RCC 7860 (cell line): ENCODE measurements around the gene MAP3K19.
"Not testable (repeated sequence)": the region's sequence is repeated elsewhere in the genome, so short reads cannot be mapped to it uniquely, and the experiment has no call there.

Experiments used
- DNase-seq: peaks from one replicate; pipeline ENCODE4 v3.0.0-alpha.2; 2015; ENCODE audit warnings: low spot score
- FAIRE-seq: peaks from 2 replicates; lab custom pipeline; 2012; peaks lifted over from hg19 to GRCh38; lab: Jason Lieb, UNC

MAP3K19 gene

DNA sequence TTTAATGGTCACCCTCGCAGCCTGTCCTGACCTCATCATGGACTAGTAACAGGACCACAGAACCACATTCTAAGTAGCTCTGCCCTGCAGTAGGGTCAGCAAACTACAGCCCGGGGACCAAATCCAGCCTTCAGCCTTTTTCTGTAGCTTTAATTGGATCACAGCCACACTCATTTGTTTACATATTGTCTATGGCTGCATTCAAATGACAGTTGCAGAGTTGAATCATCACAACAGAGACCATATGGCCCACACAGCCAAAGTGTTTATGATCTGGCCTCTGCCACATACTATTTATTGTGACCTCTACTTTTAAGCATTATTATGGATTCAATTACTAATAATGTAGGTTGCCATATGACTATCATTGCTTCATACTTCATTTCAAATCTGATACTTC lies 47.7 kb downstream of the MAP3K19 start:
- no peak for DNase-seq
- no peak for FAIRE-seq

DNA sequence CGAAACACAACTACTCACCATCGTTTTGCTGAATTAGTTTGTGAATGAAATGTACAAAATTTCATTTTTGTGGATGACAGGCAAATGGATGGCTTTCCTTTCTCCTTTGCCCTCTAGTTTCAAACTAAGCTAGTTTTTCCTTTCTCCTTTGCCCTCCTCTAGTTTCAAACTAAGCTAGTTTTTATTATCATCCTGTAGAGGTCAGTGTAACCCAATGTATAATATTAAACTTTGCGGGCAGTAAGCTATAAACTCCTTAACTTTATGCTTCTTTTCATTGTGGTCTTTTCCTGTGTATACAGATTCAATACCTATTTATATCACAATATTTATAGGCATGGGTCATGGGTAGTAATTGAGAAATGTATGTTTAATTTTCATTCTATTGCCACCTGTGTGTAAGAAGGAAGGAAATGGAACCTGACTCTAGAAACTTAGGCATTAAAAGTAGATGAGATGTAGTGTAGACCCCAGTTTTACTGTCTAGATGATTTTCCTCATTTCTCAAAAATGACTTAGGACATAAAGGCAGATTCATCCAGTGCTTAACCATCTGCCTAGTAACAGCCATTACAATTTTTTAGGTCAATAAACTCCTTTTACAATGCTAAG lies 58.1 kb downstream of the MAP3K19 start:
- FAIRE-seq (peak; percentile 79), DNase-seq (peak; percentile 53)

DNA sequence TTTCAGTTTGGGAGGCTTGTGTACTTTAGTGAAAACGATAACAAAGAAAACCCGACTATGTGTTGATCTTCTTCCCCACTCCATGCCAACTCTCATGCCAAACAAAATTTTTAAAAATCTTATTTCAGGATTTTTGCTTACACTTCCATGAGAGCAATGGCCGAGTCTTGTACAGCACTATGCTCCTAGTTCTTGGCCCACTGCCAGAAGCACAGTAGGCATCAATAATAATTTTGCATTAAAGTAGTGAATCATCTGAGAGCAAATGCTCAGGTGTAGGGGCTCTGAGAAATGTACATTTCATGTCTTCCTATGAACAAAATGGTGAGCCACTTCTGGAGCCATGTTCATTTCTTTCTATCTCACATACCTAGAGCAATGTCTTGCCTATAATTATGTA lies 62.2 kb downstream of the MAP3K19 start:
- DNase-seq (no peak), FAIRE-seq (no peak)

DNA sequence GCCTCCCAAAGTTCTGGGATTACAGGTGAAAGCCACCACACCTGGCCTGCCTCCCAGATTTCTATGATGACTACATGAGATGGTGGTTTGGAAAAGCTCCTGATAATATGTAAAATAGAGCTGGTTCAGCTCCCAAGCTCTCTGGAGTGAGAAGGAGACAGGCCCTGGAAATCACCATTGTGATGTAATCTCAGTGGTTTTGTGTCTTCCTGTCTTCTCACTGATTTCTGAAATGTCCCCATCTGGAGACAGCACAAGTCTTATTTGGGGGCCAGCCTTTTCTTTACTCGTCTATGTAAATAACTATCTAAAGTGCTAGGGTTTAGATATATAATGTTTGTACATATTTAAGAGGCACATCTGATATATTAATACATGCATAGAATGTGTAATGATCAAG lies 64.6 kb downstream of the MAP3K19 start:
- FAIRE-seq: no peak
- DNase-seq: no peak

DNA sequence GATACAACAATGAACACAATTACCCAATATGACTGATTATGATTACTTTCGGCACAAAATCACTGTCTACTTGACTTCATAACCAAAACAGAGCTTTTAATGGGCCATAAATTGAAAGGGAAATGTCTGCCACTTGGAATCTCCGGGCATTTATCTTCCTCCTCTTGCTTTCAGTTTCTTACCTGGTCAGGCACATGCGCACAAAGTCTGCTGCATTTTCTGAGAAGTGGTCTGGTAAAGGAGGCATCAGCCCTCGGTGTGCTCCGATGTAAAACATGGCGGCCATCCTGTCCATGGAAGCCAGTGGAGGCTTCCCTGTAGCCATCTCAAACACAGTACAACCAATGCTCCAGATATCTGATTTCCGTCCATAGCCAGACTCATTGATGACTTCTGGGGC lies 66.6 kb downstream of the MAP3K19 start:
- no peak for FAIRE-seq

DNA sequence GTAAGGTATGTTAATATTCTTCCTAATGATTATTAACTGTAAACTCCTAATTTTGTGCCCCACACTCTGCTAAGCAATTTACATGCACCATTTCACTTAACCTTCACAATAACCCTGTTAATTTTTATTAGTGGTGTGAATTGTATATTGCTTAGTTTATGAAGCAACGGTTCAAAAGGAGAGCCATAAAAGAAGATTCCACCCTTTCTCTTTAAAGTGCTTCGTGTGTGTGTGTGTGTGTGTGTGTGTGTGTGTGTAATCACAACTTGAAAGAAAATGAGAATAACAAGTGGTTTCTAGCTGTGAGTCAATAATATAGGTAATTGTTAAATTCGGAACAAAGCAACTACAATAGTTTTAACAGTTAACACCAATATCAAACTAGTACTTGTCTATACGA lies 68.0 kb downstream of the MAP3K19 start:
- FAIRE-seq (no peak), DNase-seq (no peak)

More for the DNA sequence above, 66.6 kb downstream of the MAP3K19 start:
- DNase-seq: no peak

DNA sequence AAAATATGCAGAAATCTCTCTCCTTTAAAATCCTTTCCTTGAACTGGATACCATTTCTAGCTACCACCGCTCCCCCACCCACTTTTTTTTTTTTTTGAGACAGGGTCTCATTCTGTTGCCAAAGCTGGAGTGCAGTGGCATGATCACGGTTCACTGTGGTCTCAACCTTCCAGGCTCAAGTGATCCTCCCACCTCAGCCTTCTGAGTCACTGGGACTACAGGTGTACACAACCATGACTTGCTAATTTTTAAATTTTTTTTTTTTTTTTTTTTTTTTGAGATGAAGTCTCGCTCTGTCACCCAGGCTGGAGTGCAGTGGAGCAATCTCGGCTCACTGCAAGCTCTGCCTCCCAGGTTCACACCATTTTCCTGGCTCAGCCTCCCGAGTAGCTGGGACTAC lies 70.1 kb downstream of the MAP3K19 start:
- not testable (repeated sequence) for DNase-seq, FAIRE-seq

DNA sequence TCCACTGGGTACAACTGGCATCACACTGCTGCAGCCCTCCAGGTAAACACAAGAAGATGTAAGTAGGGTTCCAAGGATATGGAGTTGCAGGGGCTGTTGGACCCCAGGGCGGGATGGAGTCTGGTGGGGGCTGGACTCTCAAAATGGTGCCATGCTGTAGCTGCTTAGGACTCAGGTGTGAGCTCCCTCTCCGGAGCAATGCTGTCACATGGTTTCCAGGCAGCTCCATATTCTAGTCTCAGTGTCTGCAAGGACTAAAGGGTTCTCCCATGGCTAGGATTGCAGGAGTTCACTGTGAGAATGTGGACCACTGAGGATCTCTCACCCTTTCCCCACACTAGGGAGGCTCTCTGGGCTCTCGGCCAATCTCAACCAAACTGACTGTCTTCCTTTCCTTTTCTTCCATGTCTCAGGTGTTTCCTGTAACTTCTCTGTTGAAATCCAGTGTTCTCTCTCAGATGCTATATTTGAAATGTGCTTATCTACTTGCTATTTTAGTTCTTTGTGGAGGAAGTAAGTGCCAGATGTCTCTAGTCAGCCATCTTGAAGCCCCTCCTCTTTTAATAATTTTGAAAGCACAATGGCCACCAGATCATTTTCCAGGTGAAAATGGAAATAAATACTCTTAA lies 71.1 kb downstream of the MAP3K19 start:
- no peak for FAIRE-seq
- no peak for DNase-seq

DNA sequence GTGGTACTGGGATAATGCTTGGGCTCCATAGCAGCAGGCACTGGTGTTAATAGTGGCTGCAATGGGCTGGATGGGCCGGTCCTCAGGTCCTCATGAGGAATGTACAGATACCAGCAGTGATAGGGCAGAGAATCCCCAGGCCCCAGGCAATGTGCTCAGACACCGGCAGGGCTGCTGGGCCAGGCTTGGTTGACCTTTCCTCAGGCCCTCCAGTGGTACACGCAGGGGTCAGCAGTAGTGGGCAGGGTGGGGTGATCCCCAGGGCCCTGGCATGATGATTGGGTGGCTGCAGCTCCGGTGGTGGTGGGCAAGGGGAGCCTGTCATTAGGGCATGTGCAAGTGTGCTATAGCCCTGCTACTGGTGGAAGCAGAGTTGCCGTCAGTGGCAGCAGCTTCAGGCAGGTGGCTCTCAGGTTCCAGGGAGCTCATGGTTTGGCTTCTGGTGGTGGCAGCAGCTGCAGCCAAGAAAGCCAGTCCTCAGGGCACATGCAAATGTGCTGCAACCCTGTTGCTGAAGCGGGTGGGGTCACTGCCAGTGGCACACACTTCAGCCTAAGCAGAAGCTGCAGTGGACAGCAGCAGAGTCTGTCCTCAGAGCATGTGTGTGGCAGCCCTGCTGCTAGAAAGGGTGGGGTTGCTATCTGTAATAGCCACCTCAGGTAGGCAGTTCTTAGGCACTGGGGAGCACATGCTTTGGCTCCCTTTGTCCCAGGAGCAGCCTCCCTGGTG lies 71.8 kb downstream of the MAP3K19 start:
- FAIRE-seq (no peak), DNase-seq (no peak)

DNA sequence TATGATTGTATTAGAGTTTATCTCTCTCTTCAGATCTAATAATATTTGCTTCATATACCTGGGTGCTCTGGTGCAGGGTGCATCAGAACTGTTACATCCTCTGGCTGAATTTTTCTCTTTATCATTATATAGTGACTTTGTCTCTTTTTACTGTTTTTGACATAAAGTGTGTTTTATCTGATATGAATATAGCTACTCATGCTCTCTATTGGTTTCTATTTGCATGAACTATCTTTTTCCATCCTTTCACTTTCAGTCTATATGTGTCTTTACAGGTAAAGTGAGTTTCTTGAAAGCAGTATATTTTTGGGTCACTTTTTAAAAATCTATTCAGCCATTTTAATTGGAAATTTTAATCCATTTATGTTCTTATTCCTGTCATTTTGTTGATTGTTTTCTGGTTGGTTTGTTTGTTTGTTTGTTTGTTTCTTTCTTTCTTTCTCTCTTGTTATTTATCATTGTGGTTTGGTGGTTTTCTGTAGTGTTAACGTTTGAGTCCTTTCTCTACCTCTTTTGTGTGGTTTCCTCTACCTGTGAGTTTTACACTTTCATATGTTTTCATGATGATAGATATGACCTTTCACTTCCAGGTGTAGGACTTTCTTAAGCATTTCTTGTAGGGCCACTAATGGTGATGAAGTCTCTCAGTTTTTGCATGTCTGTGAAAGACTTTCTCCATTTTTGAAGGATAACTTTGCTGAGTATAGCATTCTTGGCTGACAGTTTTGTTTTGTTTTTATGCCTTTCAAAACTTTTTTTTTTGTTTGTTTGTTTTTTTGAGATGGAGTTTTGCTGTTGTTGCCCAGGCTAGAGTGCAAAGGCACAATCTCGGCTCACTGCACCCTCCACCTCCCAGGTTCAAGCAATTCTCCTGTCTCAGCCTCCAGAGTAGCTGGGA lies 73.8 kb downstream of the MAP3K19 start:
- DNase-seq (no peak), FAIRE-seq (no peak)

DNA sequence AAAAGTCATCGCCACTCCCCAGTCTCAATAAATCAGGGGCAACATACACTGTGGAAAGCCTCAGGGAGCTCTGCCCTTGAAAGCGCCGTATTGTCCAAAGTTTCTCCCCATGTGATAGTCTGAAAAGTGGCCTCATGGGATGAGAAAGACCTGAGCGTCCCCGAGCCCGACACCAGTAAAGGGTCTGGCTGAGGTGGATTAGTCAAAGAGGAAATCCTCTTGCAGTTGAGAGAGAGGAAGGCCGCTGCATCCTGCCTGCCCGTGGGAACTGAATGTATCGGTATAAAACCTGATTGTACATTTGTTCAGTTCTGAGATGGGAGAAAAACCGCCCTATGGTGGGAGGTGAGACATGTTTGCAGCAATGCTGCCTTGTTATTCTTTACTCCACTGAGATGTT lies 80.1 kb downstream of the MAP3K19 start:
- DNase-seq, FAIRE-seq: not testable (repeated sequence)

DNA sequence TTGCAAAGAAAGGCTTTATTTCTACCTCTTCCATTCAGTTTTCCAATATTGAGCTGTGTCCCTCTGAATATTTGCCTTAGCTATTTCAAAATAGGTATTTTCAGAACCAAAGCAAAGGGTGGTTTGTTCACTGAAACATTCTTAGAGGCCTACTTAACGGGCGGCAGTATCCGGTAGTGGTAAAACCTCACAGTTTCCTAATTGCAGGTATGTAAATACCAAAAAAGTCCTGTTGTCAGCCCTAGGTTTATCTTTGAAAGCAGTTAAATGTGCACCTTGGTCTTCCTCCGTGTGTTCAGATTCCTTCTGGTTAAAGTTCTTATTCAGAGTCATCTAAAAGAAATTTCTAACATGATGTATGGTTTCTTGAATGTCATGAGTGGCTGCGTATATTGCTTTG lies 89.8 kb downstream of the MAP3K19 start:
- DNase-seq (no peak), FAIRE-seq (no peak)

DNA sequence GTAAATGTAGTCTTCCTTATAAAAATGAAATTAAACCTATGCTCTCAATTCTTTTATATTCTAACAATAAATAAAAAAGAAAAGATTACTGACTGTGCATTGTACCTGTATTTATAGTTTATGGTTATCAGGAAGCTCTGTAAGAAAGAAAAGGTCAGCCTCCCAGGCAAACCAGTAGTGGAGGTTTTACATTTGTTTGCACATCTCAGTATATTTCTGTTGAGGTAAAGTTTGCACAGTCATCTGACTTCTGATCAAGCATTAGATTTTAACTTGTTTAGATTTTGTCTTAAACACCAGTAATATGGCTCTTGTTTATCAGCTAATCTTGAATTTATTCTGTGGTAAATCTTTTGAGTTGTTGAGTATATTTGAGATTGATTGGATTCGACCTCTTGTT lies 91.5 kb downstream of the MAP3K19 start:
- no peak for FAIRE-seq
- DNase-seq: no peak

DNA sequence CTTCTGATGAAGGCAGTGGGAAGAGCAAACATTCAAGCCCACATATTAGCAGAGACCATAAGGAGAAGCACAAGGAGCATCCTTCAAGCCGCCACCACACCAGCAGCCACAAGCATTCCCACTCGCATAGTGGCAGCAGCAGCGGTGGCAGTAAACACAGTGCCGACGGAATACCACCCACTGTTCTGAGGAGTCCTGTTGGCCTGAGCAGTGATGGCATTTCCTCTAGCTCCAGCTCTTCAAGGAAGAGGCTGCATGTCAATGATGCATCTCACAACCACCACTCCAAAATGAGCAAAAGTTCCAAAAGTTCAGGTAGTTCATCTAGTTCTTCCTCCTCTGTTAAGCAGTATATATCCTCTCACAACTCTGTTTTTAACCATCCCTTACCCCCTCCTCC lies 93.2 kb downstream of the MAP3K19 start:
- FAIRE-seq: no peak
- no peak for DNase-seq

DNA sequence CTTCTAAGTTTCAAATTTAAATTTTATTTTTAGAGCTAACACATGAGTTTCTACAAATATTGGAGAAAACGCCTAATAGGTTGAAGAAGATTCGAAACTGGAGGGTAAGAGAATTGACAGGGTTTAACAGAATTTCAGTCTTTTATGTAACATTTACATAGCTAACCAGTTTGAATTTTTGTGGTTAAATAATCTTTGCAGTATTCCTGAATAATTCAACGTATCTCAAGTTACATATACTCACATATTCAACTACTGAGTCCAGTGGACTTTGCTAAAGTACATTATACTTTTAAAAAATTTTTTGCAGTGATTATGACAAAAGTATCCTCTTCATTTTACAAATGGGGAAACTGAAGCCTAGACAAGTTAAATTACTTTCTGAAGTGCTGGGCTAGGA lies 94.6 kb downstream of the MAP3K19 start:
- no peak for DNase-seq
- no peak for FAIRE-seq

DNA sequence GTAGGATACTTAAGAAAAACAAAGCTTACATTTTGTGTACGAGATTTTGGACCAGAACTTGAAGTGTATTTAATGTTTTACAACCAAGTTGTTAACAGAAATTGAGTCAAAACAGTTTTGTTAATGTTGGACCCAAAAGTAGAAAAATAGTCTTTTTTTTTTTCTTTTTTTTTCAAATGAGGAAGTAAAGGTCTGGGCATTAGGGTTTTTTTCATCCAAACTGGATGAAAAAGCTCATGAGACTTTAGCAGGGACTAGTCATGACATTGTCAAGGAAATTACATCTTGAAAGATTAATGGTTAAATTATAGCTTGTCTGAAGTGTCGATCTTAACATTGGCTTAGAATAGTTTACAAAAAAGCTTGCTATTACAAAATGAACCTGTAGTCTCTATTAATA lies 96.4 kb downstream of the MAP3K19 start:
- DNase-seq (no peak), FAIRE-seq (no peak)

DNA sequence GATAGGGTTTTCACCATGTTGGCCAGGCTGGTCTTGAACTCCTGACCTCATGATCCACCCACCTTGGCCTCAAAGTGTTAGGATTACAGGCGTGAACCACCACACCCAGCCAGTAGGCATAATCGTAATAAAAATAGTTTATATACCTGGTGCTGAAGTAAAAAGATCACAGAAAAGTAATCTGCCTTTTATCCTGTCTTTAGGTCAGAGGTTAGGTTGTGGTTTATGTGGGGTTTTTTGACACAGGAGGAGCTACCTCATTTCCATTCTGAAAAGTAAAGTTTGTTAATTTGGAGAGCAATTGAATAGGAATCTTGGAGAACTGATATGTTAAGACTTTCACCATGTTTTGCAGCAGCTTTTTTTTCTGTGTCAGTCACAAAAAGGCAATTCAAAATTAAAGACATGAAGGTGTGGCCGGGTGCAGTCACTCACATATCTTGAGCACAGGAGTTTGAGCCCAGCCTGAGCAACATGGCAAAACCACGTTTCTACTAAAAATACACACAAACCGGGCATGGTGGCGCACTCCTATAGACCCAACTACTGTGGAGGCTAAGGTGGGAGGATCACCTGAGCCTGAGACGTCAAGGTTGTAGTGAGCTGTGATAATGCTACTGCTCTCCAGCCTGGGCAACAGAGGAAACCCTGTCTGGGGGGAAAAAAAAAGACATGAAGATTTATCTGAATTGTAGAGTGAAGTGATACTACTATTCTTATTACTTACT lies 97.1 kb downstream of the MAP3K19 start:
- FAIRE-seq (no peak), DNase-seq (no peak)

DNA sequence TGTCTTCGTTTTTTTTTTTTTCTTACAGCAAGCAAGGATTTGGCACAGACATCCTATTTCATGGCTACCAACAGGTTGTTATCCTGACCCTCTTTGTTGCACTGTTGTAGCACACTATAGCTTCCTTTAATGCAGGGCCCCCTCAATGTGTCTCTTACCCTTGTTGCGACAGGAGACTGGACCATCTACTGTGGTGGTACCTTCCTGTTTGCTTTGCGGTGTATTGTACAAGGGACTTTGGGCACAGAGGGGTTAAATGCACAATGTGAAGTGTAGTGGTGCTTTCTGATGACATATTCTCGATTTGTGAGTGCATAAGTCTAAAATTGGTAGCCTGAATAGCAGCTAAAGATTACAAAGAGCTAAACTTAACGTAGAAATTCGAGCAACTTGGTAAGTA lies 101.2 kb downstream of the MAP3K19 start:
- FAIRE-seq (no peak), DNase-seq (no peak)

DNA sequence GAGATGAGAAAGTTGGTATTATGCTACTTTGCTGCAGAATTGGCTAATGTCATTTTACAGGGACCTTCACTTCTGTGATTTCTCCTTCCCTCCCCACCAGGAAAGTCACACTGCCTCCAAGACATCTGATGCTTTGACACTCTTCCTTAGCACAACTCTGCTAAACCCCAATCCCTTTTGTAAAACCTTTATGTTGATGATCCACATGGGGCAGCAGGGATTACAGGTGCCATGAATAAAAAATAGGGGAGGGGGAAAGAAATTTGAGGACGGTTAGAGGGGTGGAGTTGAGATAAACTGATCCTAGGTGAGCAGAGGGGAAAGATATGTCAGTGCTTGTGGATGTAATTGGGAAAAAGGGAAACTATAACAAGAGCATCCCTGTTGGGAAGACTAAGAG lies 102.3 kb downstream of the MAP3K19 start:
- DNase-seq: no peak
- no peak for FAIRE-seq

DNA sequence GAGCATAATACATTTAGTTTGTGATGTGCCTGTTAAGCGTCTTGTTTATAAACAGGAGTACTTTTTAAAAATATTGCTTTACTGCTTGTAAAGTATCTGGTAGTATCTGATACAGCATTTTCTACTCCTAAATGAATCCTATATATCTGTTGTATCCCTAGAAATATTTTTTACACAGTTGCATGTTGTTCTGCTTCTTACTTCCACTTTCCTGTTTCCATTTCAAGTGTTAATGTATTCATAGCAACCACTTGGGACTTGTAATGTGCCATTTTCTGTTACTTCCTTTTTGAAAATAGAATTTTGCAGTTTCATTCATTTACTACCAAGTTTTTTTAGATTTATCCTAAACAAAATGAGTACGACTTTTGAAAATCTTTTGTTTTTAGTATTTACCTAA lies 103.7 kb downstream of the MAP3K19 start:
- FAIRE-seq: no peak
- DNase-seq: no peak

DNA sequence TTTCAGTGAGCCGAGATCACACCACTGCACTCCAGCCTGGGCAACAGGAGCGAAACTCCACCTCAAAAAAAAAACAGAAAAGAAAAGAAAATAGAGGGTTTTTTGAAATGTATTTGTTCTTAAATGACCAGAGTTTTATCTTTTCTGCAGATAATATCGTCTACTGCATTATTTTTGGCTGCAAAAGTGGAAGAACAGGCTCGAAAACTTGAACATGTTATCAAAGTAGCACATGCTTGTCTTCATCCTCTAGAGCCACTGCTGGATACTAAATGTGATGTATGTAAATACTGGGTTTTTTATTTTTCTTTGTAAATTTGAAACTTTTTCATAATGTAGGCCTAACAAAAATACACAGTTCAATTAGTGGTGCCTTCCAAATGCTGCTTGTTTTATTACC lies 110.6 kb downstream of the MAP3K19 start:
- DNase-seq (no peak), FAIRE-seq (no peak)
